PFSK-1 (cell line): Measurements from ENCODE around the gene TMEM126B.

Experiments
- FOXP2 ChIP-seq: optimal IDR thresholded peaks from 2 replicates; pipeline ENCODE3; 2011; ENCODE audit warnings: borderline replicate concordance, control low read depth, inconsistent platforms; ENCODE audit not compliant: insufficient read depth; ENCODE audit errors: extremely low read length, extremely low read depth
- POLR2AphosphoS5 ChIP-seq: IDR thresholded peaks from 2 replicates; pipeline ENCODE4 v1.6.1; 2012; ENCODE audit warnings: low read depth, mild to moderate bottlenecking, control low read depth, low read length, moderate library complexity
- SIN3A ChIP-seq: IDR thresholded peaks from 2 replicates; pipeline ENCODE4 v1.6.1; 2012; ENCODE audit warnings: mild to moderate bottlenecking, low read length, moderate library complexity, borderline replicate concordance; ENCODE audit not compliant: insufficient read depth
- TAF1 ChIP-seq: IDR thresholded peaks from 2 replicates; pipeline ENCODE4 v1.6.1; 2012; ENCODE audit warnings: low read length, control low read depth, borderline replicate concordance; ENCODE audit not compliant: insufficient read depth
- TF ChIP-seq, protein P1 (sequence below), 2 experiments: IDR thresholded peaks; 2 replicates each; pipeline versions ENCODE4 v1.6.1 to v1.8.0; 2011 to 2012; ENCODE audit warnings: low read depth in 2 of 2, low read length in 2 of 2, control low read depth in 1 of 2, inconsistent platforms in 1 of 2, mild to moderate bottlenecking in 1 of 2, moderate library complexity in 1 of 2; ENCODE audit not compliant: insufficient read depth in 1 of 2

The TMEM126B gene

DNA sequence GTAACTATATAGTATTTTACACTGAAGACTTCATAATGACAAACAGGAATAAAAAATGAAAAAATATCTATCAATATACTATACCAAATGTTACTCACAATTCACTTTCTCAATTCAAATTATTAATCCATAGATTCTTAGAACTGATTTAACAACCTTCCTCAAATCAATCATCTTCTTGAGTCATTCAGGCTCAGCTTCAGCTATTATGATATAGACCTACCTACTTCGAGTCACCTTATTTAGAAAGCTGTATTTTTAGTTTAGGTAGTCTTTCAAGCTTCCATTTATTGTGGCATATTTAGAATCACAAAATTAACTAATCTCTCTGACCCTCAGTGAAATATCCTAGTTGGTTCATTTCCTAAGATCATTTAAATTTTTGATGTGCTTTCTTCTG lies 28.4 kb downstream of the TMEM126B start:
- TF ChIP-seq POLR2AphosphoS5 (no peak), TAF1 (no peak), SIN3A (no peak), FOXP2 (no peak)
- TF ChIP-seq, protein P1, sequence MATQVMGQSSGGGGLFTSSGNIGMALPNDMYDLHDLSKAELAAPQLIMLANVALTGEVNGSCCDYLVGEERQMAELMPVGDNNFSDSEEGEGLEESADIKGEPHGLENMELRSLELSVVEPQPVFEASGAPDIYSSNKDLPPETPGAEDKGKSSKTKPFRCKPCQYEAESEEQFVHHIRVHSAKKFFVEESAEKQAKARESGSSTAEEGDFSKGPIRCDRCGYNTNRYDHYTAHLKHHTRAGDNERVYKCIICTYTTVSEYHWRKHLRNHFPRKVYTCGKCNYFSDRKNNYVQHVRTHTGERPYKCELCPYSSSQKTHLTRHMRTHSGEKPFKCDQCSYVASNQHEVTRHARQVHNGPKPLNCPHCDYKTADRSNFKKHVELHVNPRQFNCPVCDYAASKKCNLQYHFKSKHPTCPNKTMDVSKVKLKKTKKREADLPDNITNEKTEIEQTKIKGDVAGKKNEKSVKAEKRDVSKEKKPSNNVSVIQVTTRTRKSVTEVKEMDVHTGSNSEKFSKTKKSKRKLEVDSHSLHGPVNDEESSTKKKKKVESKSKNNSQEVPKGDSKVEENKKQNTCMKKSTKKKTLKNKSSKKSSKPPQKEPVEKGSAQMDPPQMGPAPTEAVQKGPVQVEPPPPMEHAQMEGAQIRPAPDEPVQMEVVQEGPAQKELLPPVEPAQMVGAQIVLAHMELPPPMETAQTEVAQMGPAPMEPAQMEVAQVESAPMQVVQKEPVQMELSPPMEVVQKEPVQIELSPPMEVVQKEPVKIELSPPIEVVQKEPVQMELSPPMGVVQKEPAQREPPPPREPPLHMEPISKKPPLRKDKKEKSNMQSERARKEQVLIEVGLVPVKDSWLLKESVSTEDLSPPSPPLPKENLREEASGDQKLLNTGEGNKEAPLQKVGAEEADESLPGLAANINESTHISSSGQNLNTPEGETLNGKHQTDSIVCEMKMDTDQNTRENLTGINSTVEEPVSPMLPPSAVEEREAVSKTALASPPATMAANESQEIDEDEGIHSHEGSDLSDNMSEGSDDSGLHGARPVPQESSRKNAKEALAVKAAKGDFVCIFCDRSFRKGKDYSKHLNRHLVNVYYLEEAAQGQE (IDR thresholded peaks at IDR 0.05; ENCODE audit: insufficient read depth in 1 of 2, low read depth in 2 of 2, low read length in 2 of 2), result no peak

DNA sequence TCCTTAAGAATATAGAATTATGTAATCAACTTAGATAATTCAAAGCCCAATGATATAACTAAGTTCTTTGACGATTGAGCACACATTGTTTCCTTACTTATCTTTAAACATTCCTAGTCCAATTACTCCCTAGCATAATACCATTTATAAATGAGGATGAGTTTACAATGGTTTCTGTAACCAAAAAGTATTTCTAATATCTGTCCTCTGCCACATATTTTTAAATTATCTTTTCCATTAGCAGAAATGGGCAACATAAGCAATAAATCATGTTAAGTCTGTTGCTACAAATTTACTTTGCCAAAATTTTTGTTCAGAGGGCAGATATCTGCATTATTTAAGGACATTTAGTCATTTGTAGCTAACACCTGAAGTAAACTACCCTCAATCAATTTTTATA lies 29.8 kb downstream of the TMEM126B start:
- TF ChIP-seq POLR2AphosphoS5, result no peak
- TF ChIP-seq, protein P1 (IDR thresholded peaks at IDR 0.05; ENCODE audit: insufficient read depth in 1 of 2, low read depth in 2 of 2, low read length in 2 of 2), result no peak
- TF ChIP-seq SIN3A, result no peak
- TF ChIP-seq TAF1, result no peak
- no peak for TF ChIP-seq FOXP2

DNA sequence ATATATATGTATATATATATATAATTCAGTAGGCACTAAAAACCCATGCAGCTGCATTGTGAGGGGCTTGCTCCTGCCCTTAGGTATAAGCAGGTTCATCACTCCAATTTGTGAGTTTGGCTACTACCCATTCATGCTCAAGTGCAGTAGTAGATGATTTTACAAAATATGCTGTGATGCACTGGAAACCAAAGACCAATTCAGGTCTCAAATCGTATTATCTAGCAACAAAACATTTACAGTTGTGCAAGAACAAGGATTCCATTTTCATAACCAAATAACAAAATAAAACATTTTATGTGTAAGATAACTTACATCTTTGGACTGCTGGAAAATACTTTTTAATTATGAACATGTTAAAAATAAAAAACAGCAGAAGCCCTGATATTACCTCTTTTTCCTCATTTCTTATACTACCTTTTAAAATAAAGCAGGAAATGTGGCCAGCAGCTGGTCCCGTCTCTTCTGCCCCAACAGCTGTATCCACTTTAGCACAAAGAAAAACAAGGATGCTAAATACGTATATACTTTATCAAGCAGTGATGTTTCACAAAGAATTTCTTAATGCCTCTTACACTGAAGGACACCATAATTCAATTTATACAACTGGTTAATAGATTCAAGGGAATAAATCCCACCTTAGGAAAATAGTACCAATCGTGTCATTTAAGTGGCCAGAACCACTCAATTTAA lies 33.7 kb downstream of the TMEM126B start:
- TF ChIP-seq SIN3A (peak; percentile 63; the same call in 1 of the 2 replicates), POLR2AphosphoS5 (no peak)

DNA sequence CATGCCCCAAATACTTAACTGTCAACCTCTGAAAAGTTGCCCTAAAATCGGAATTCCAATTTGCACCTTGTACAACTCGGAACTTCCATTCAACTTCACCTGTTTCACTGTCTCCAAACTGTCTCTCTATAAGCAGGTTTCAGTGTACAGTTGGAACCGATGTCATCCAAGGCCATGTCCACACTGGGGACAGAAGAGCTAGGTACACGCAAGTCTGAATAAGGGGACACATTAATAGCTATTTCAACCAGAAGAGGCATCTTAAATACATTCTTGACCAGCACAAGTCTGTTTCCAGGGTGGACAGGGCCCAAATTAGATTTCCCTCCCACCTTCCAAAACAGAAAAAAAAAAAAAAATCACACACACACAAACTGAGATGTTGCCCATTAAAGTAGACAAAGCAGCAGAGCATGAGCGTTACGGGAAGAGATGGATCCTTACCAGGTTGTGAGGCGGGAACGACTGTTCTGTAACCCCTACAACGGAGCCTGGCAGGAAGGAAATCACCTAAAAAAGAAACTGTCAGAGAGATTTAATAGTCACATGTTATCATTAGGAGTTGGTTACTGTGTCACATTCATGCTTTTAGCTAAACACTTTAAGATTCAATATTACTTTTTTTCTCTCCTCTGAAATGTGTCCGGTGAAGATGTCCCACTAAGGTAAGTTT lies 34.8 kb downstream of the TMEM126B start:
- TF ChIP-seq FOXP2 (no peak), SIN3A (no peak), TAF1 (no peak), POLR2AphosphoS5 (no peak)
- TF ChIP-seq, protein P1 (IDR thresholded peaks at IDR 0.05; ENCODE audit: insufficient read depth in 1 of 2, low read depth in 2 of 2, low read length in 2 of 2), result no peak

DNA sequence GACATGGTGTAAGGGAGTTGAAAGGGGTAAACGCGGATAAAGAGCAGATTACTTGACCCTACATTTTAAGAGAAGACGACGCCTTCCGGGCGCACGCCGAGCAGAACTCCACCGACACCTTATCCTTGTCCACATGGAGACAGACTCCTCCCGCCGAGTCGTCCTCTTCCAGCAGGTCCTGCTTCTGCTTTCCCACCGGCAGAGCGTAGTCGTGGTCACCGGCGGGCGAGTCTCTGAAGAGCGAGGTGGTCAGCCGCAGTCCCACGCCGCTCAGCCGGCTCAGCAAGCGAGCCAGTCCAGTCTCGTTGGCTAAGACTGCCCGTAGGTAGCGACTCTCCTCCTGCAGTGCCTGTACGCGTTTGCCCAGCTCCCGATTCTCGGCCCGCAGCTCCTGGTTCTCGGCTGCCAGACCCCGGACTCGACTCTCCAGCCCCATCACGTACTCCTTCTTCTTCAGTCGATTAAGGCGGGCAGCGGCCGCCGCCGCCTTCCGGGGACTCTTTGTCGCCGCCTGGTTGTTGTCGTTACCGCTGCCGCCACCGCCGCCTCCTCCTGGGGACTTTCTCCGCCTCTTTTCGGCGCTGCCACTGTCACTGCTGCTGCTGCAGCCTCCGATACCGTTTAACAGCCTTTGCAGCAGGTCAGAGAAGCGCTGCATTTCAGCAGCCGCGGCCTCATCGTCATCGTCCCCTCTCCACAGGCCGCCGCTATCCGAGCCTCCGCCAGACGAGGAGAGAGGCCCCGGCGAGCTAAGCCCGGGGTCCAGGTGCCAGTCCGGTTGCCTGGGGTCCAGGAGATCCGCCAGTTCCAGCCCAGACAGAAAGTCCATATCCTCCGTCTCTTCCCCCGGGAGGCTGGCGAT lies 35.6 kb downstream of the TMEM126B start:
- TF ChIP-seq TAF1 (peak; percentile 38; the same call in 1 of the 2 replicates), FOXP2 (peak; percentile 48), SIN3A (peak; percentile 70; the same call in 1 of the 2 replicates), POLR2AphosphoS5 (no peak)
- TF ChIP-seq, protein P1 (IDR thresholded peaks at IDR 0.05; ENCODE audit: insufficient read depth in 1 of 2, low read depth in 2 of 2, low read length in 2 of 2), result no peak
